Sigmoid colon (tissue), 7 donors: ENCODE measurements around the gene PSME4. TPM values are rescaled to one million over a fixed set of nuclear protein-coding genes. Genes with fewer than 3 reads are reported as not detected.

Experiments used
- DNase-seq: peaks from one replicate; pipeline ENCODE4 v3.0.0-alpha.2; 2019
- H3K27ac ChIP-seq, 4 donors: fragments of 200-600 bp; sonication (generic); one replicate each; pipeline ENCODE4 v1.5.1; 2016 to 2019; ENCODE audit warnings: mild to moderate bottlenecking in 1 of 4
- H3K27me3 ChIP-seq, 3 donors: fragments of 200-600 bp; sonication (generic); one replicate each; pipeline ENCODE4 v1.5.1; 2019; ENCODE audit warnings: mild to moderate bottlenecking in 1 of 3
- H3K36me3 ChIP-seq, 4 donors: fragments of 200-600 bp; sonication (generic); one replicate each; pipeline ENCODE4 v1.5.1; 2016 to 2019
- H3K4me1 ChIP-seq, 4 donors: fragments of 200-600 bp; sonication (generic); one replicate each; pipeline ENCODE4 v1.5.1; 2017 to 2019
- H3K4me3 ChIP-seq, 4 donors: fragments of 200-600 bp; sonication (generic); one replicate each; pipeline ENCODE4 v1.5.1; 2017 to 2019; ENCODE audit warnings: mild to moderate bottlenecking in 2 of 4, moderate library complexity in 1 of 4
- H3K9me3 ChIP-seq, 4 donors: fragments of 200-600 bp in 3 of 4; sonication (generic) in 3 of 4; one replicate each; pipeline versions ENCODE4 v1.5.1 to v1.6.1; 2013 to 2019
- EP300 ChIP-seq, 4 donors: sonication (generic); formaldehyde crosslinking; IDR thresholded peaks; one replicate each; pipeline ENCODE4 v1.6.1; 2017; ENCODE audit warnings: antibody characterized with exemption in 4 of 4
- POLR2A ChIP-seq, 2 donors: fragments of 450-650 bp; IDR thresholded peaks; one replicate each; pipeline ENCODE4 v1.6.1; 2016; ENCODE audit warnings: antibody characterized with exemption in 2 of 2, mild to moderate bottlenecking in 2 of 2, moderate library complexity in 2 of 2
- POLR2AphosphoS5 ChIP-seq, 4 donors: sonication (generic); formaldehyde crosslinking; IDR thresholded peaks; one replicate each; pipeline ENCODE4 v1.6.1; 2017; ENCODE audit warnings: antibody characterized with exemption in 4 of 4
- WGBS, 2 donors: extraction: QIAGEN DNeasy Blood & Tissue Kit; methylation state at CpG; one replicate each; pipeline ENCODE4 v1.1.7; 2013; 5-methylcytosine and 5-hydroxymethylcytosine counted together
- intact Hi-C: fragments of 100-400 bp; cut with DNase I; formaldehyde crosslinking; loops from one replicate; pipeline ENCODE4 v1.15.1; 2023
- polyA plus RNA-seq, 3 donors: library from polyadenylated mRNA; stranded (reverse); fragments of 200-250 nt; gene quantifications; one replicate each; pipeline ENCODE4 v1.2.3, GENCODE V29; 2013
- total RNA-seq, 4 donors: library from RNA; depleted of rRNA; stranded (reverse); fragments of >200 nt; gene quantifications; one replicate each; pipeline ENCODE4 v1.1.0, GENCODE V29; 2016
- TF ChIP-seq, protein P1 (sequence below), 4 experiments: fragments of 450-650 bp in 3 of 4; fragments of 200-600 bp in 1 of 4; IDR thresholded peaks; one replicate each; pipeline ENCODE4 v1.5.1; 2016 to 2019; ENCODE audit warnings: antibody characterized with exemption in 4 of 4, mild to moderate bottlenecking in 3 of 4, moderate library complexity in 2 of 4
- donor health status: healthy with polysubstance abuse.
- donor health status: Bipolar disorder and iron deficiency.
- donor health status: healthy.

PSME4 gene
- total and polyA plus RNA-seq, 7 donors: 15.0 to 79.8 (median 47.8) TPM

DNA sequence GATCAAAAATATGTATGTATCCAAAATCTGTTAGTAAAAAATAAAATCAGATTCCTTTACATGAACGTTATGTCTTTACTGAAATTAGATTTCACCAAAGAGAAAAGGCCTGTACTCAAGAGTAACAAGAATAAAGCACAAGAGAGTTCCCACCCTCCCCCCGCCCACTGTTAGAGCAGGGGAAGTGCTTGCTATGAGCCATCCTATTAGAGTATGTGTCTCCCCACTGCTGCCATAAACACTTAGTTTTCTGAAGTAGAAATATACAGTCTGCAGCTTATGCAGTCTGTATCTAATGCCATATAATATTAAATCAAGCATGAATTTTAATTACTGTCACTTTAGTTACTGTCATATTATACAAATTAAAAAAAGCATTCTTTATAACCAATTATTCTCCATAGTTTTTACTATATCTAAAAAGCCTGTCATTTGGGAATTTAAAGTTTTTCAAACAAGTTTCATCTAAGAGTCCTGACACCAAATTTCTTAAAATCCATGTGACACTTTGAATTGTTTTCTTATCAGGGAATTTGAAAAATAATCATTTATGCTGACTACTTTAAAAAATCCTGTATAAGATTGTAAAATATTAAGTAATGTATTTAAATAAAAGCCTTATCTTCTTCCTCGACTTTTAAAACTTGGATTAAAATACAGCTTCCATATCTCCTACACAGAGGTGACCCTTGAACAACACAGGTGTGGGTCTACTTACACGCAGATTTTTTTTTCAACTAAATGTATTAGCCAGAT lies 59.2 kb downstream of the PSME4 start:
- H3K36me3 ChIP-seq: peaks cover 12 to 77% (median 28%) of the 10 kb centered on the region in 4 donors
- no peak overlapping the region for H3K27ac ChIP-seq
- 84 to 89% methylated on average over 4 of the region's 4 CpGs for WGBS, 2 donors
- intact Hi-C loops: no loop called here
- TF ChIP-seq POLR2A (IDR thresholded peaks at IDR 0.05): no peak
- TF ChIP-seq, protein P1, sequence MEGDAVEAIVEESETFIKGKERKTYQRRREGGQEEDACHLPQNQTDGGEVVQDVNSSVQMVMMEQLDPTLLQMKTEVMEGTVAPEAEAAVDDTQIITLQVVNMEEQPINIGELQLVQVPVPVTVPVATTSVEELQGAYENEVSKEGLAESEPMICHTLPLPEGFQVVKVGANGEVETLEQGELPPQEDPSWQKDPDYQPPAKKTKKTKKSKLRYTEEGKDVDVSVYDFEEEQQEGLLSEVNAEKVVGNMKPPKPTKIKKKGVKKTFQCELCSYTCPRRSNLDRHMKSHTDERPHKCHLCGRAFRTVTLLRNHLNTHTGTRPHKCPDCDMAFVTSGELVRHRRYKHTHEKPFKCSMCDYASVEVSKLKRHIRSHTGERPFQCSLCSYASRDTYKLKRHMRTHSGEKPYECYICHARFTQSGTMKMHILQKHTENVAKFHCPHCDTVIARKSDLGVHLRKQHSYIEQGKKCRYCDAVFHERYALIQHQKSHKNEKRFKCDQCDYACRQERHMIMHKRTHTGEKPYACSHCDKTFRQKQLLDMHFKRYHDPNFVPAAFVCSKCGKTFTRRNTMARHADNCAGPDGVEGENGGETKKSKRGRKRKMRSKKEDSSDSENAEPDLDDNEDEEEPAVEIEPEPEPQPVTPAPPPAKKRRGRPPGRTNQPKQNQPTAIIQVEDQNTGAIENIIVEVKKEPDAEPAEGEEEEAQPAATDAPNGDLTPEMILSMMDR (IDR thresholded peaks at IDR 0.05): no peak
- no peak for TF ChIP-seq POLR2AphosphoS5 (IDR thresholded peaks at IDR 0.05)
- TF ChIP-seq EP300 (IDR thresholded peaks at IDR 0.05): no peak
- H3K27me3 ChIP-seq: no peaks in the 10 kb centered on the region
- no peaks in the 10 kb centered on the region for H3K4me1 ChIP-seq
- H3K4me3 ChIP-seq: no peak overlapping the region
- no peak for DNase-seq
- no peaks in the 10 kb centered on the region for H3K9me3 ChIP-seq

DNA sequence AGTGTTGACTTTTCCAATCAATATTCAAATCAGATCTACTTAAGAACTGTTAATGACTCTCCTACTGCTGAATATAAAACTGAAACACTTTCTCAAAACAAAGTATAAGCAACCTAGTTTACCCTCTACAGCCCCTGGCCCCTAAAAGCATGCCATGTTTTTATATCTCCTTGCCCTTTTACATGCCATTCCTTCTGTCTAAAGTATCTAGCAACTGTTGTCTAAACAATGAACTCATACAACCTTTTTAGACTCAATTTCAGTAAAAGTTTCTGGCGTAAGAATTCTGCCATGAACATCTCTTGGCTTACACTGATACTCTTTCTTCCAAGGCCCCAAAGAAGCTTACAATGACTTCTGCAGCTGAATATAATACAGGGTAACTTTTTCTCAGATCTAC lies 63.2 kb downstream of the PSME4 start:
- intact Hi-C loops: no loop called here
- peaks cover 24 to 85% (median 50%) of the 10 kb centered on the region in 4 donors for H3K36me3 ChIP-seq
- WGBS, 2 donors: 89 to 95% methylated on average over 1 of the region's 1 CpG
- no peak overlapping the region for H3K27ac ChIP-seq
- no peak for TF ChIP-seq EP300 (IDR thresholded peaks at IDR 0.05)
- TF ChIP-seq, protein P1 (IDR thresholded peaks at IDR 0.05): no peak
- no peak for TF ChIP-seq POLR2AphosphoS5 (IDR thresholded peaks at IDR 0.05)
- TF ChIP-seq POLR2A (IDR thresholded peaks at IDR 0.05): no peak
- no peaks in the 10 kb centered on the region for H3K9me3 ChIP-seq
- no peak for DNase-seq
- no peaks in the 10 kb centered on the region for H3K27me3 ChIP-seq
- no peak overlapping the region for H3K4me3 ChIP-seq
- no peaks in the 10 kb centered on the region for H3K4me1 ChIP-seq

DNA sequence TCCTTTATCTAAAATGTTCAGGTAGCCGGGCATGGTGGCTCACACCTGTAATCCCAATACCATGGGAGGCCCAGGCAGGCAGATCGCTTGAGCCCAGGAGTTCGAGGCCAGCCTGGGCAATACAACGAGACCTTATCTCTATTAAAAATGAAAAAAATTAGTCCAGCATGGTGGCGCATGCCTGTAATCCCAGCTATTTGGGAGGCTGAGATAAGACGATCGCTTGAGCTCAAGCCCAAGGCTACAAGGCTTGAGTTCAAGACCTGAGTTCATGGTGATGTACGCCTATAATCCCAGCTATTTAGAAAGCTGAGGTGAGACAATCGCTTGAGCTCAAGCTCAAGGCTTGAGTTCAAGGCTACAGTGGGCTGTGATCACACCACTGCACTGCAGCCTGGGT lies 65.4 kb downstream of the PSME4 start:
- intact Hi-C loops: no loop called here
- Histone ChIP-seq H3K4me3 (no peak overlapping the region), H3K36me3 (peaks cover 24 to 100% (median 69%) of the 10 kb centered on the region in 4 donors), H3K4me1 (no peaks in the 10 kb centered on the region), H3K27me3 (no peaks in the 10 kb centered on the region), H3K9me3 (no peaks in the 10 kb centered on the region), H3K27ac (no peak overlapping the region)
- DNase-seq: no peak
- WGBS, 2 donors: 97 to 98% methylated on average over 9 of the region's 9 CpGs
- no peak for TF ChIP-seq POLR2A (IDR thresholded peaks at IDR 0.05)
- TF ChIP-seq EP300 (IDR thresholded peaks at IDR 0.05): no peak
- TF ChIP-seq, protein P1 (IDR thresholded peaks at IDR 0.05): no peak

DNA sequence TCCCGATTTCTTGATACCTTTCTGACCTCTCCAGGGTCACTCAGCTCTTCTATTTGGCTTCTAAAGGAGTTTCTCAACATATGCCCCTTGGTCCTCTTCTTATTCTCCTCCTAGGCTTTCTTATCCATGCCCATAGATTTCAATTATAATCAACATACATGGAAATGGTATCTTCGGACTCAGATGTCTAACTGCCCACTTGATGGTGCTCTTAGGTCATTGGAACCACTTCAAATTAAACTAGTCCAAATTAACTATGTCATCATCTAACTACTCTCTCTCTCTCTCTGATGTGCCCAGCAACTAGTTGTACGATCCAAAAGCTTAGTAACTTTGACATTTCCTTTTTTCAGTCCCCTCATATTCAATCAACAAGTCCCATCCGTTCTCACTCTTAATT lies 67.8 kb downstream of the PSME4 start:
- H3K36me3 ChIP-seq: peaks cover 22 to 100% (median 68%) of the 10 kb centered on the region in 4 donors
- intact Hi-C loops: no loop called here

More for the DNA sequence above, 67.8 kb downstream of the PSME4 start:
- Histone ChIP-seq H3K4me1 (no peaks in the 10 kb centered on the region), H3K27ac (no peak overlapping the region), H3K27me3 (no peaks in the 10 kb centered on the region), H3K4me3 (no peak overlapping the region), H3K9me3 (no peaks in the 10 kb centered on the region)
- 78 to 90% methylated on average over 4 of the region's 4 CpGs for WGBS, 2 donors
- no peak for DNase-seq
- TF ChIP-seq POLR2AphosphoS5 (IDR thresholded peaks at IDR 0.05) (no peak), POLR2A (IDR thresholded peaks at IDR 0.05) (no peak), EP300 (IDR thresholded peaks at IDR 0.05) (no peak)
- TF ChIP-seq, protein P1 (IDR thresholded peaks at IDR 0.05): no peak
